K562 (cell line): Measurements from ENCODE around the gene LRP1-AS. TPM values are rescaled to one million over a fixed set of nuclear protein-coding genes. Genes with fewer than 3 reads are reported as not detected.
A peak's percentile ranks its signal among the peaks of the same experiment; 100 is the strongest.

Source experiments
- ATF2 ChIP-seq: sonication (generic); formaldehyde crosslinking; IDR thresholded peaks from 2 replicates; pipeline ENCODE4 v1.8.1; 2022; ENCODE audit warnings: missing genetic modification reagents
- CBFA2T2 ChIP-seq: fragments of 450-650 bp; conservative IDR thresholded peaks from 2 replicates; pipeline ENCODE4 v1.6.1; 2017; ENCODE audit warnings: mild to moderate bottlenecking
- CCAR2 ChIP-seq: fragments of 200-400 bp; formaldehyde crosslinking; IDR thresholded peaks from 2 replicates; pipeline ENCODE4 v1.6.1; 2017; ENCODE audit warnings: mild to moderate bottlenecking, low read depth, low read length
- CTCF ChIP-seq, 3 experiments: IDR thresholded peaks in 2 of 3; conservative IDR thresholded peaks in 1 of 3; 2 replicates each; pipeline ENCODE4 v1.5.1; 2011 to 2012; ENCODE audit warnings: low read length in 3 of 3, mild to moderate bottlenecking in 3 of 3, control low read depth in 2 of 3, improper control_type of control experiment in 1 of 3, inconsistent platforms in 1 of 3, low read depth in 1 of 3, mixed read lengths in 1 of 3, moderate library complexity in 1 of 3; ENCODE audit not compliant: insufficient read depth in 2 of 3
- ESRRA ChIP-seq: fragments of 450-650 bp; IDR thresholded peaks from 2 replicates; pipeline ENCODE4 v1.6.1; 2014; ENCODE audit warnings: low read depth, mild to moderate bottlenecking, moderate library complexity, borderline replicate concordance
- FOSL1 ChIP-seq: fragments of 200-800 bp; sonication (Bioruptor generic); conservative IDR thresholded peaks from 2 replicates; pipeline ENCODE4 v1.6.1; 2016; ENCODE audit warnings: missing genetic modification characterization, missing compliant biosample characterization
- HDGF ChIP-seq: fragments of 450-650 bp; IDR thresholded peaks from 2 replicates; pipeline ENCODE4 v1.6.1; 2016
- HNRNPK ChIP-seq: fragments of 200-400 bp; formaldehyde crosslinking; IDR thresholded peaks from one replicate; pipeline ENCODE4 v1.6.1; 2018; ENCODE audit warnings: mild to moderate bottlenecking, low read depth, low read length; ENCODE audit not compliant: poor library complexity, severe bottlenecking
- LARP7 ChIP-seq: fragments of 450-650 bp; IDR thresholded peaks from 2 replicates; pipeline ENCODE4 v1.6.1; 2016
- POLR2A ChIP-seq: fragments of 450-650 bp; conservative IDR thresholded peaks from 2 replicates; pipeline ENCODE4 v1.6.1; 2016
- SLC30A9 ChIP-seq: fragments of 250-450 bp; sonication (Bioruptor Pico); IDR thresholded peaks from 2 replicates; pipeline ENCODE4 v1.8.0; 2022; ENCODE audit warnings: mild to moderate bottlenecking, moderate library complexity
- TAF9B ChIP-seq: fragments of 450-650 bp; IDR thresholded peaks from 2 replicates; pipeline ENCODE4 v1.6.1; 2018; ENCODE audit warnings: mild to moderate bottlenecking; ENCODE audit not compliant: partially characterized antibody
- TEAD2 ChIP-seq: fragments of 450-650 bp; IDR thresholded peaks from 2 replicates; pipeline ENCODE4 v1.6.1; 2016; ENCODE audit warnings: missing genetic modification characterization, control low read depth, missing compliant biosample characterization
- ZNF384 ChIP-seq: IDR thresholded peaks from 2 replicates; pipeline ENCODE4 v1.6.1; 2012; ENCODE audit warnings: low read depth, low read length, improper control_type of control experiment
- ZNF407 ChIP-seq: fragments of 450-650 bp; IDR thresholded peaks from 2 replicates; pipeline ENCODE4 v1.6.1; 2016; ENCODE audit warnings: low read depth
- polyA plus RNA-seq, 8 experiments: library from polyadenylated mRNA; depleted of rRNA in 4 of 8; stranded (reverse) in 5 of 8; unstranded in 3 of 8; fragments of >200 nt; fragmentation: Nextera tagmentation in 2 of 8; fragmentation: Illumina TruSeq in 1 of 8; extraction: Ambion mirVana in 2 of 8; extraction: Trizol in 1 of 8; gene quantifications; 2 replicates each; pipeline versions ENCODE4 v1.2.1 to v1.2.3, GENCODE V29; 2011 to 2014; ENCODE audit warnings: inconsistent platforms in 1 of 8, missing spikeins in 1 of 8
- total RNA-seq, 7 experiments: library from RNA; depleted of rRNA in 6 of 7; stranded (reverse); fragments of >200 nt in 6 of 7; fragmentation: Illumina TruSeq in 2 of 7; extraction: Trizol in 2 of 7; gene quantifications; 2 replicates each; pipeline versions ENCODE4 v1.2.1 to v1.2.3, GENCODE V29; 2011 to 2021; ENCODE audit warnings: low replicate concordance in 1 of 7
- TF ChIP-seq, protein P1 (sequence below): fragments of 450-650 bp; formaldehyde crosslinking; IDR thresholded peaks from 2 replicates; pipeline ENCODE4 v1.4.0; 2020; ENCODE audit warnings: mild to moderate bottlenecking

Gene LRP1-AS
- total and polyA plus RNA-seq, 9 of the 15 experiments (the other 6 are each of a cell fraction or from before 2014, with no cell fraction given) = not detected

GRCh38 chr12:57101892-57102695 lies 45.3 kb downstream of the LRP1-AS start (continued):
- TF ChIP-seq, protein P1, sequence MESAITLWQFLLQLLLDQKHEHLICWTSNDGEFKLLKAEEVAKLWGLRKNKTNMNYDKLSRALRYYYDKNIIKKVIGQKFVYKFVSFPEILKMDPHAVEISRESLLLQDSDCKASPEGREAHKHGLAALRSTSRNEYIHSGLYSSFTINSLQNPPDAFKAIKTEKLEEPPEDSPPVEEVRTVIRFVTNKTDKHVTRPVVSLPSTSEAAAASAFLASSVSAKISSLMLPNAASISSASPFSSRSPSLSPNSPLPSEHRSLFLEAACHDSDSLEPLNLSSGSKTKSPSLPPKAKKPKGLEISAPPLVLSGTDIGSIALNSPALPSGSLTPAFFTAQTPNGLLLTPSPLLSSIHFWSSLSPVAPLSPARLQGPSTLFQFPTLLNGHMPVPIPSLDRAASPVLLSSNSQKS = no peak
- TF ChIP-seq ESRRA (peak; percentile 80; the same call in 1 of the 2 replicates), HNRNPK (no peak), SLC30A9 (CRISPR knock-in tag) (no peak), ZNF384 (no peak), CTCF (IDR thresholded peaks at IDR 0.05 in 2 of 3, conservative IDR thresholded peaks at IDR 0.05 in 1 of 3; ENCODE audit: insufficient read depth in 2 of 3, low read depth in 1 of 3, low read length in 3 of 3) (0 out of 6 replicates have a peak, but pooled peaks of 1 of the 3 experiments have one; percentile 16), TAF9B (no peak), ATF2 (CRISPR knock-in tag) (no peak), LARP7 (no peak), POLR2A (0 out of 2 replicates have a peak, but pooled peaks have one; percentile 38), ZNF407 (peak; percentile 56), FOSL1 (tag) (peak; percentile 72), CCAR2 (no peak), HDGF (no peak), CBFA2T2 (peak; percentile 66), TEAD2 (tag) (no peak)
